Lower leg skin (tissue), 4 donors: ENCODE data around the gene UBTFL1. TPM values are rescaled to one million over a fixed set of nuclear protein-coding genes. Genes with fewer than 3 reads are reported as not detected.
"Not testable (repeated sequence)": the region's sequence is repeated elsewhere in the genome, so short reads cannot be mapped to it uniquely, and the experiment has no call there.

ENCODE experiments used
- DNase-seq, 2 donors: peaks; one replicate each; pipeline ENCODE4 v3.0.0-alpha.2; 2019; ENCODE audit warnings: low spot score in 2 of 2
- H3K4me3 ChIP-seq: fragments of 200-600 bp; sonication (generic); 2 replicates; pipeline ENCODE4 v1.5.1; 2017; ENCODE audit warnings: mild to moderate bottlenecking, low read depth; ENCODE audit not compliant: poor library complexity, severe bottlenecking
- POLR2A ChIP-seq, 2 donors: fragments of 450-650 bp; IDR thresholded peaks; one replicate each; pipeline ENCODE4 v1.6.1; 2016 to 2017; ENCODE audit warnings: antibody characterized with exemption in 2 of 2, mild to moderate bottlenecking in 1 of 2, moderate library complexity in 1 of 2
- WGBS, 2 donors: methylation state at CpG; one replicate each; pipeline ENCODE4 v1.1.5; 2018; 5-methylcytosine and 5-hydroxymethylcytosine counted together
- intact Hi-C: fragments of 100-400 bp; cut with DNase I; formaldehyde crosslinking; loops from one replicate; pipeline ENCODE4 v1.15.0; 2023; ENCODE audit warnings: low total_unique reads
- total RNA-seq, 4 donors: library from RNA; depleted of rRNA; stranded (reverse); fragments of >200 nt; gene quantifications; one replicate each; pipeline ENCODE4 v1.1.0, GENCODE V29; 2016
- TF ChIP-seq, protein P1 (sequence below), 3 donors: fragments of 450-650 bp; IDR thresholded peaks; one replicate each; pipeline ENCODE4 v1.5.1; 2016; ENCODE audit warnings: antibody characterized with exemption in 3 of 3, mild to moderate bottlenecking in 3 of 3, moderate library complexity in 2 of 3

The UBTFL1 gene, protein sequence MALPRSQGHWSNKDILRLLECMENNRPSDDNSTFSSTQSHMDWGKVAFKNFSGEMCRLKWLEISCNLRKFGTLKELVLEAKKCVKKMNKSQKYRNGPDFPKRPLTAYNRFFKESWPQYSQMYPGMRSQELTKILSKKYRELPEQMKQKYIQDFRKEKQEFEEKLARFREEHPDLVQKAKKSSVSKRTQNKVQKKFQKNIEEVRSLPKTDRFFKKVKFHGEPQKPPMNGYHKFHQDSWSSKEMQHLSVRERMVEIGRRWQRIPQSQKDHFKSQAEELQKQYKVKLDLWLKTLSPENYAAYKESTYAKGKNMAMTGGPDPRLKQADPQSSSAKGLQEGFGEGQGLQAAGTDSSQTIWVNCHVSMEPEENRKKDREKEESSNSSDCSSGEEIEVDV
- not detected for total RNA-seq

DNA sequence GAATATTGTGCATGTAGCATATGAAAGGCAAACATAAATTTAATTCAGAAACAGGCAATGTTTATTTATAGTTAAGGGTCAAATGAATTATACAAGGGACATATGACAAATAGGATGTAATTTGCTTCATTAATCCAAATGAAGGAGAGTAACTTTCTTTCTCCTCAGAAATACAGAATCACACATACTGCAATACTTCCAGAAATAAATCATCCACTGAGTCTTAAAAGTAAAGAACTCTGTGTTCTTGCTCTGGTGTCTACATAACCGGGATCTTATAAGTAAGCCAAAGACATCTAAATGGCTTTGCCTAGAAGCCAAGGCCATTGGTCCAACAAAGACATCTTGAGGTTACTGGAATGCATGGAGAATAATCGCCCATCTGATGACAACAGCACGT is at the start of gene UBTFL1:
TSS of gene UBTFL1 (plus strand) at position 301 of the 400 bp plus-strand sequence. CDS start at position 301, 0 bp downstream.
- 82% methylated on average over 2 of the region's 3 CpGs; no CpG with 5 or more reads in 1 of the 2 donors for WGBS, 2 donors
- H3K4me3 ChIP-seq, intact Hi-C loops, DNase-seq: not testable (repeated sequence)

DNA sequence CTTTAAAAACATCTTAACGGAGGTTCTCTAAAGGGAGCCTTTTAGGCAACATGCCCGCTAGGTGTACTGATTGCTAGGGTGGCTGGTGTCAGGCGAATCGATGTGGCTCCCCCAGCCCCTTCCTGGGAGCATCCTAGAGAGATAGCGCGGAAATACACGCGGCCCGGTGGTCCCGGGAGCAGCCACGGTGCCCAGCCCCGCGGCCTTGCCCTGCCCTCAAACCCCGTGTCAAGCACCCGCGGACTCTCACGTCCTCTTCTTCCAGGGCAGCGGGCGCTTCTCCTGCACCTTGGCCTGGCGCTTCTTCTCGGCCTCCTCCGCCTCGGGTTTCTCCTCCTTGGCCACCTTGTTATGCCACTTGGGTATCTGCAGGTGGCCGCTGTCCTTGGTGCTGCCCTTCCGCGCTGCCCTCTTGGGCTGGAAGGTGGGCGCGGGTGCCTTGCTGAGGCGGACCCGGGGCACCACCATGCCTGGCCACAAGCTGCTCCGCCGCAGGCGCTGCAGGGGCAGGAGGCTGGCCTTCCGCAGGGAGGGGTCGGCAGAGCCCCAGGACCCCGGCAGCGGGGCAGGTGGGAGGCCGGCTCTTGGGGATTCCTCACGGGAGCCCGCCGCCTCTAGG is 34.0 kb upstream of the UBTFL1 start:
- H3K4me3 ChIP-seq, intact Hi-C loops, DNase-seq: not testable (repeated sequence)
- 44% methylated on average over 15 of the region's 41 CpGs; no CpG with 5 or more reads in 1 of the 2 donors for WGBS, 2 donors

DNA sequence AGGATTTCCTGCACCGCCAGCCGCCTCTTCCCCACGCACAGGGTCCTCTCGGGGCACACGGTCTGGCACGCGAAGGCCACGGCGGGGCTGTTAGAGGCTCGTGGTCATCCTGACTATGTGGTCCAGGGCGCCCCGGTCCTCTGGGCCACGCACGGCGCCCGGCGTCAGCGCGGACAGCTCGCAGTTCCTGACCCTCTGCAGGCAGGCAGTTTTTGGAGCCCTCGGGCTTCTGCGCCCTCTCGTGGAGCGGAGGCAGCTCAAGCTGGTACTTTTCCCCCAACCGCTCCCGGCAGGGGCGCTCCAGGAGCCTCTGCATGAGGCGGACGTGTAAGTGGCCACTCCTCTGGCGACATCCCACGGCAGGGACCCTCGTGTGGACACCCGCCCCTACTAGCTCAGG is 33.4 kb upstream of the UBTFL1 start:
- 0% methylated on average over 1 of the region's 33 CpGs; no CpG with 5 or more reads in 1 of the 2 donors for WGBS, 2 donors
- H3K4me3 ChIP-seq, intact Hi-C loops, DNase-seq: not testable (repeated sequence)

DNA sequence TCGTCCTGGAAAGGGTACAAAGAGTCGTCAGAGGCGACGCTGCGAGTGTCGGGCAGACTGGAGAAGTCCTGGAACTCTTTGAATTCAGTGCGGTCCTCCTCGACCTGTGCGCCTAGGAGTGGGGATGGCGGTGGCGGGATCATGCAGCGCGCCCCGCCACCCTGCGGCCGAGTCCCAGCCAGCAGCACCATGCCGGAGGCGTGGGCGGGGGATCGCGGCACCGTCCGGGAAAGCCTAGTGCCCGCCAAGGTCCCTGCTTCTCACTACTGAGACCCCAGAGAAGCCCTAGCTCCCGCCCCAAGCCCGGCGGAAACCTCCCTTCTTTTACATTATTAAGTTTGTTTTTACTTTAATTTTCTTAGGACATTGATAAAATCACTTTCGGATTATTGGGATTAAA is 32.2 kb upstream of the UBTFL1 start:
- 22 to 45% methylated on average over 11 to 21 of the region's 28 CpGs for WGBS, 2 donors
- DNase-seq, H3K4me3 ChIP-seq, intact Hi-C loops: not testable (repeated sequence)

DNA sequence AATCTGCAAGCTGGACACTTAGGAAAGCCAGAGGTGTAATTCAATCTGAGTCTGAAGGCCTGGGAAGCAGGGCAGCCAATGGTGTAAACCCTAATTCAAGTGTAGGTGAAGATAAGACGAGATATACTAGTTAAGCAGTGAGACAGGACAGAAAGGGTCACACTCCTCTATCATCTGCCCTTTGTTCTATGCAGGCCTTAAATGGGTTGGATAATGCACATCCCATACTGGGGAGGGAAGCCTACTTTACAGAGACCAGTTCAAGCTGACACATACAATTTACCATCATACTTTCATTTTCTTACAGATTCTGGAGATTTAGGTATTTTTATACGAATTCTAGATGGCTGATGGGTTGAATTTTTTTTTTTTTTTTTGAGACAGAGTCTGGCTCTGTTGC is 3.0 kb downstream of the UBTFL1 start:
- H3K4me3 ChIP-seq, intact Hi-C loops, DNase-seq: not testable (repeated sequence)
- 56 to 58% methylated on average over 2 of the region's 2 CpGs for WGBS, 2 donors

DNA sequence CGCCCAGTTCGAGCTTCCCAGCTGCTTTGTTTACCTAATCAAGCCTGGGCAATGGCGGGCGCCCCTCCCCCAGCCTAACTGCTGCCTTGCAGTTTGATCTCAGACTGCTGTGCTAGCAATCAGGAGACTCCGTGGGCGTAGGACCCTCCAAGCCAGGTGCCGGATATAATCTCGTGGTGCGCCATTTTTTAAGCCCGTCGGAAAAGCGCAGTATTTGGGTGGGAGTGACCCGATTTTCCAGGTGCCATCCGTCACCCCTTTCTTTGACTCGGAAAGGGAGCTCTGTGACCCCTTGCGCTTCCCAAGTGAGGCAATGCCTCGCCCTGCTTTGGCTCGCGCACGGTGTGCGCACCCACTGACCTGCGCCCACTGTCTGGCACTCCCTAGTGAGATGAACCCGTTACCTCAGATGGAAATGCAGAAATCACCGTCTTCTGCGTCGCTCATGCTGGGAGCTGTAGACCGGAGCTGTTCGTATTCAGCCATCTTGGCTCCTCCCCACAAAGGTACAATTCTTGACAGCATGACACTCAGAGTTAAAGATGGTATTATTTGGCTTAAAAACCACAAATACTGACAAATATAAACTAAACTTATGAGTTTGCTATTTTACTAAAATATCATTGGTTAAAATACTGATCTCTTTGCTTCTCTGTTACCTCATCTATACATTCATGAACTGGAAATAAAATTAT is 9.6 kb downstream of the UBTFL1 start:
- DNase-seq, intact Hi-C loops, H3K4me3 ChIP-seq: not testable (repeated sequence)
- WGBS, 2 donors = 96 to 97% methylated on average over 22 to 23 of the region's 28 CpGs

DNA sequence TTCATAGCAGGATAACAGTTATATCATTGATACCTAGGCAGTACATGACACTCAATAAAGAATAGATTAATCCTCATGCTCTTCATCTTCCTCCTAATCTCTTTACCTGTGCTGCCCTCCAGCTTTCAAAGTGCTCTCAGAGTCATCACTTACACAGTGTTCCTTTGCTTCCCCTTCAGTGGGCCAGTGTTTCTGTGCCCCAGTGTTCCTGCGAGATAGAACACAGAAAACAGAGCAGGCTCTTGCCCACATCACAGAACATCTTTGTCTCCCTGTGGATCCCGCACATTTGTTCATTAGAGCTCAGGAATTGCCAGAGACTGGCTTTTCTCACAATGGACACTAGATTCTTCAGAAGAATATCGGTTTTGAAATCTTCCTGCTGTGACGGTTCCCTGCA is 12.5 kb downstream of the UBTFL1 start:
- intact Hi-C loops, DNase-seq, H3K4me3 ChIP-seq: not testable (repeated sequence)
- WGBS, 2 donors = 70 to 77% methylated on average over 4 of the region's 4 CpGs

DNA sequence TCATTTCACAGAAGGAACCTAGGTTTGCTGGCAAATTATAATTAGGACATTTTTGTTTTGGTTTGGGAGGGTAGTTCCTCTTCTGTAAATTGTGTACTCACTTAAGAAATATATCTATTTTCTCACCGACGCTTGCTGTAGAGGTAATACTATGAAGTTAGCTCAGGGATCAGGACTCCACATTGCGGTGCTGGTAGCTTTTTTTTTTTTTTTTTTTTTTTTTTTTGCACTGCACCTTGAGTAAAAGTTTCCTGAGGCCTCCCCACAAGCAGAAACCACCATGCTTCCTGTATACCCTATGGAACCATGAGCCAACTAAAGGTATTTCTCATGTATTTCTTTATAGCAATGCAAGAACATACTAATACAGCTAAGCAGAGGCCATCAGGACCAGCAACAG is 14.7 kb downstream of the UBTFL1 start:
- no peak for DNase-seq
- no peak overlapping the region for H3K4me3 ChIP-seq
- TF ChIP-seq POLR2A (IDR thresholded peaks at IDR 0.05) = no peak
- TF ChIP-seq, protein P1, sequence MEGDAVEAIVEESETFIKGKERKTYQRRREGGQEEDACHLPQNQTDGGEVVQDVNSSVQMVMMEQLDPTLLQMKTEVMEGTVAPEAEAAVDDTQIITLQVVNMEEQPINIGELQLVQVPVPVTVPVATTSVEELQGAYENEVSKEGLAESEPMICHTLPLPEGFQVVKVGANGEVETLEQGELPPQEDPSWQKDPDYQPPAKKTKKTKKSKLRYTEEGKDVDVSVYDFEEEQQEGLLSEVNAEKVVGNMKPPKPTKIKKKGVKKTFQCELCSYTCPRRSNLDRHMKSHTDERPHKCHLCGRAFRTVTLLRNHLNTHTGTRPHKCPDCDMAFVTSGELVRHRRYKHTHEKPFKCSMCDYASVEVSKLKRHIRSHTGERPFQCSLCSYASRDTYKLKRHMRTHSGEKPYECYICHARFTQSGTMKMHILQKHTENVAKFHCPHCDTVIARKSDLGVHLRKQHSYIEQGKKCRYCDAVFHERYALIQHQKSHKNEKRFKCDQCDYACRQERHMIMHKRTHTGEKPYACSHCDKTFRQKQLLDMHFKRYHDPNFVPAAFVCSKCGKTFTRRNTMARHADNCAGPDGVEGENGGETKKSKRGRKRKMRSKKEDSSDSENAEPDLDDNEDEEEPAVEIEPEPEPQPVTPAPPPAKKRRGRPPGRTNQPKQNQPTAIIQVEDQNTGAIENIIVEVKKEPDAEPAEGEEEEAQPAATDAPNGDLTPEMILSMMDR (IDR thresholded peaks at IDR 0.05) = no peak
- intact Hi-C loops = no loop called here
- 78 to 90% methylated on average over 3 of the region's 3 CpGs for WGBS, 2 donors

DNA sequence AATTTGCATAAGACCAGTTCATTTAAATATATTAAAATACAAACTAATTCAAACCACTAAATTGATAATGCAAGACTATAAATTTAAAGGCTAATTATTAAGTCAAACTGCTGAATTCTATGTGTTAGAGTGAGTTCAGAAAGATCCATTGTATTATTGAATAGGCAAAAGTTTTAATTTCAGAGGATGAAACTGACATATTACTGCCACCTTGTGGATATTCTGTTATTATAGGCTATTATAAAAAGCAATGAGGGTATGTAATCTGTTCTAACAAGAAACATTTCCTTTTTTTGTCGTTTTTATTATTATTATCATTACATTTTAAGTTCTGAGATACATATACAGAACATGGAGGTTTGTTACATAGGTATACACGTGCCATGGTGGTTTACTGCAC is 27.8 kb downstream of the UBTFL1 start:
- no peak for TF ChIP-seq POLR2A (IDR thresholded peaks at IDR 0.05)
- TF ChIP-seq, protein P1 (IDR thresholded peaks at IDR 0.05) = no peak
- 0 to 4% methylated on average over 2 of the region's 2 CpGs for WGBS, 2 donors
- intact Hi-C loops = no loop called here
- no peak overlapping the region for H3K4me3 ChIP-seq
- no peak for DNase-seq
